Midbrain (tissue), 1 donor: ENCODE measurements around the gene NSUN2.
"Not testable (repeated sequence)": the region's sequence is repeated elsewhere in the genome, so short reads cannot be mapped to it uniquely, and the experiment has no call there.

ENCODE experiments used
- DNase-seq: peaks from one replicate; lab custom pipeline; 2025; lab: John Stamatoyannopoulos, UW

Gene NSUN2

DNA sequence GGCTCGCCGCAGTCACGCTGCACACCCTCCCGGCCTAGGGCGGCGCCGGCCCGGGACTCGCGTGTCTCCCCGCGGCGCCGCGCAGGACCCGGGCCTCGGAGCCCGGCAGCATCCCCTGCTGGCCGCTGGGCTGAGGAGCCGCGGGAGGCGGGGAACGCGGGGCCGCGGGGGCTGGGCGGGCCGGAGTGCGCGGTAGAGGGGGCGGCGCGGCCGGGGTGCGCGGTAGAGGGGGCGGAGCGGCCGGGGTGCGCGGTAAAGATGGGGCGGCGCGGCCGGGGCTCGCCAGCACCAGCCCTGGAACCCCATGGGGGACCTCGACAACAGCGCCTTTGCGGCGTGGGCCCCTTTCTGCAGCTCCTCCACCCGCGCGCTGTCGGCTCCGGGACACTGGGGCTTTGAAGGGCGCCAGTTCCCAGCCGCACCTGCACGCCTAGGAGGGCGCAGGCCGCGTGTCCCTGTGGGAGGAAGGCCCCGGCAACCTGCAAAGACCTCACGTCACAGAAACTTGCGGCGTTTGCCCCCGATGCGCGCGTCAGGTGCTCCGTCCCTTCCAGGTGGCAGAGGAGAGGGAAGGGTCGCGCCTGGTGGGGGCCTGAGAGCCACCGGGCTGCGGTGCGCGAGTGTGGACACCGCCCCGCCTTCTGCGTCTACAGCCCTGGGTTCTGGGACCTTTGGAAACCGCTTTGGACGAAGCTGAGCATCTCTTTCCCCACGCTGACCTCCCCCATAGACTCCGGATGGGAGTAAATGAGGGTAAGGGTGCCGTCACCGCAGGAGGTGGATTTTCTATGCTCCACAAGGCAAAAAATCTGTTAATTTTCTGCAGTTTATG, 49.6 kb downstream of the NSUN2 start:
- peak; percentile 6 for DNase-seq

DNA sequence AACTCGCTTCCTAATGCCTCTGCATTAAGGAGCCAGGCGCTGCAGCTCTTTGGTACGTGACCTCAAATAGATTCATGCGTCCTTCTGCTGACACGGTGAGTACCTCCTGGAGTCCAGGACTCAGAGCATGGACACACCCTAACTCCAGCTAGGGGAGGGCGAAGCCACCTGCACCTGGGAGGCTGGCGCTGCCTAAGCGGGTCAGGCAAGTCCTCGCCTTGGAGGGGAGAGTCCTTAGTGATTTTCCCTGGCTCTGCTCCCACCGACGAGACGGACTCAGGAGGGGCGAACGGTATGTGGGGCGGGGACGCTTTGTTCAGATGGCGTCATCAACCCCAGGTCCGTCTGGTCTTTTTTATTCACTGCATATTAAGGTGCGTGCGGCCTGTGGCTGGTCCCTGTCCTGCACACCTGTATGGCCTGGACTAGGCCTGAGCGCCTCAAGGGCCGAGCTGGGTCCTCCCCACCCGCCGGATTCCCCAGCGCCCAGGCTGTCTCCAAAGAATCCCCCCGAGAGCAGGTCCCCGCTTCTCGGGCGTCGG, 50.3 kb downstream of the NSUN2 start:
- DNase-seq, result no peak

DNA sequence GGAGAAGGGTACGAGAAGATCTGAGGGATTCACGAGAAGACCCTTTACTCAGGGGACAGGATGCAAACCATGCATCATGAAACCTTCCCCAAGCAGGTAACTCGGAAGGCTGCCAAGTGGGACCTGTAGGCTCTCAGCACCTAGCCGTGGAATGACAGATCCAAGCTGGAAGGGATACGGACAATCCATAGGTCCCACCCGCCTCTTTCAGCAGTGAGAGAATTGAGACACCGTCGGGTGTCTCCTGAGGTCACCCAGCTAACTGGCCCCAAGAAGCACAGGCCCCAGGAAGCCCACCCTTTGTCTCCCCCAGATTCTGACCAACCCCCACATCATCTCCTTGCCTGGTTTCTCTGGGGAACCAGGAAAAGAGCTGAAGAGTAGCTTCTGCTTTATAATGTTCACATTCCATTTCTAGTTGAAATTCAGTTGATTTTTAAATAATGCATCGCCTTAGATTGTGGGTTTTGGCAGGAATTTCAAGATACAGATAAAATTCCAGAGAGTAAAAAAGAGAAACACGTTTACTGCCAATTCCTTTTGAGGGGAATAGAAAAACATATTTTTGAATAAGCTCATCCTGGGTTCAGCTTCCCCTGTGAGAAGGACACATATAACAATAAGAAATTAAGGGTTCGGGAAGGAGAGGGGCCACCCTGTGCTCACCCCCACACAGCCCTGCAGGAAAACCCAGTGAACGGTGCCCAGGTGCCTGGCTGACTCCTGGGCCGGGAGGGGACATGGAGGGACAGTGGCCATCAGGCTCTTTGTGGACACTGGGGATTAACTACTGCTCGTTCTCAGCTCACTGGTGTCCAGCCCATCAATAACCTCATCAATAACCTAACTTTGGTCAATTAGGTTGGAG, 51.1 kb downstream of the NSUN2 start:
- DNase-seq, result no peak

DNA sequence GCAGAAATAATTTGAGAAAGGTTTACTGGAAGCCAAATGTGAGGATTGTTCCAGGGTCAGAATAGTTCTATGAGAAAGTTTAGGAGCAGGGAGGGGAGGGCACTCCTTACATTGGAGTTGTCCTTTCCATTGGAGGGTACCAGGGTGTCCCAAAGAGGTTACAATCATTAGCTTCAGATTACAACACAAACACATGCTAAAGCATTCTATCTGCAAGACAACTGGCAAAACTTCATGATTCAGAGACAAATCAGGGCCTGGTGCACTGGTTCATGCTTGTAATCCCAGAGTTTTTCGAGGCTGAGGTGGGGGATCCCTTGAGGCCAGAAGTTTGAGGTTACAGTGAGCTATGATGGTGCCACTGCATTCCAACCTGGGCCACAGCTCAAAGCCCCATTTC, 51.8 kb downstream of the NSUN2 start:
- DNase-seq, result no peak

DNA sequence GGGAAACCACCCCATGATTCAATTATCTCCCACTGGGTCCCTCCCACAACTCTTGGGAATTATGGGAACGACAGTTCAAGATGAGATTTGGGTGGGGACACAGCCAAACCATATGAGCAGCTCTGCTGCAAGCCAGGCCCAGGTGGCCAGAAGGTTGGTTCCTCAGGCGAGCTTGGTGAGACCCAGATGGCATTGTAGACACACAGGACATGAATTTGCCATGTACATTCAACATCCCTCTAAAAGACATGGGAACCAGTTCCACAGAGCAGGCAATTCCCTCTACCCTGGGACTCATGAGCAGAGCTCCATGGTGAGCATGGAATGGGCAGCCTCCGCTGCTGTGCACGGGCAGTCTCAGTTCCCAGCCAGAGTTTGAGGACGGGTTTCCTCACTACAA, 53.3 kb downstream of the NSUN2 start:
- no peak for DNase-seq

DNA sequence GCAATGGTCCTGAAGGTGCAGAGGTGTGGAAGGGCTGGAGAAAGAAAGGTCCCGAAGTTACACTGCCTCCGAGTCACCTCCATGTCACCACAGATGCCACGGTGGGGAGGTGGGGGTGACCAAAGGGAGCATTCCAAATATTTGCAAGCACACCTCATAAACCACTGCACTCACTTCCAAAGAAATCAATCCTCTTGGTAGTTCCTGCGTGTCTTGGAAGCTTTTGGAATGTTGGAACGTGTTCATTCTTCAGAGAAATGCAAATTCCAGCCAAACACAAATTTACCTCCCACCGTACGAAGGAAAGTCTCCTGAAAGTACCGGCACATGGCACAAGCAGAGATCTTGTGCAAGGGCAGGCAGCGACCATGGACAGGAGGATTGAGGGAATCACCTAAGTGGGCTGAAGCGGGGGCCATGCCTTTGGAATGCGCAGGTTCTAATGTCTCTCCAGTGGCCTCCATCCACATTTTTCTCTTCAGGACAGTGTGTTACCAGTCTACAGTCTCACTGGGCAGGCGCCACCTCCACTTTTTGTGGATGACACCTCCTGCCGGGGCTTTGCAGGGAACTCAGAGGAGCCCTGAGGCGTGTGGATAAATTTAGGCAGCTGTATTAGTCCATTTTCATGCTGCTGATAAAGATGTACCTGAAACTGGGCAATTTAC, 54.0 kb downstream of the NSUN2 start:
- DNase-seq, result no peak

DNA sequence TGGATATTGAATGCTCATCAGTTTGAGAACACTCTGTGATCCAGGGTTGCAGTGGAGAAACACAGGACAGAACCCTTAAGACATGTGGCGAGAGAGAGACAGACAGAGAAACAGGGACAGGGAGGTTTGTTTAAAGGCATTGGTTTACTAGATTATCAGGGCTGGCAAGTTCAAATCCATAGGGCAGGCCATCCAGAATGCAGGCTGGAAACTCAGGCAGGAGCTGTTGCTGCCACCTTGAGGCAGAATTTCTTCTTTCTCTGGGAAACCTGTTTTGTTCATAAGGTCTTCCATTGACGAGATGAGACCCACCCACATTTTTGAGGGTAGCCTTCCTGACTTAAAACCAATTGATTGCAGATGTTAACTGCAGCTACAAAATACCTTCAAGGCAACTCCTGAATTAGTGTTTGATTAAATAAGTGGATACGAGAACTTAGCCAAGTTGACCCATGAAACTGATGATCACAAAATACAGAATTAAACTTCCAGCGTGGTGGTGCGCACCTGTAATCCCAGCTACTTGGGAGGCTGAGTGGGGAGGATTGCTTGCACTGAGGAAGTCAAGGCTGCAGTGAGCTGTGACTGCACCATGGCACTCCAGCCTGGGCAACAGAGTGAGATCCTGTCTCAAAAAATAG, 55.9 kb downstream of the NSUN2 start:
- DNase-seq, result peak; percentile 21

DNA sequence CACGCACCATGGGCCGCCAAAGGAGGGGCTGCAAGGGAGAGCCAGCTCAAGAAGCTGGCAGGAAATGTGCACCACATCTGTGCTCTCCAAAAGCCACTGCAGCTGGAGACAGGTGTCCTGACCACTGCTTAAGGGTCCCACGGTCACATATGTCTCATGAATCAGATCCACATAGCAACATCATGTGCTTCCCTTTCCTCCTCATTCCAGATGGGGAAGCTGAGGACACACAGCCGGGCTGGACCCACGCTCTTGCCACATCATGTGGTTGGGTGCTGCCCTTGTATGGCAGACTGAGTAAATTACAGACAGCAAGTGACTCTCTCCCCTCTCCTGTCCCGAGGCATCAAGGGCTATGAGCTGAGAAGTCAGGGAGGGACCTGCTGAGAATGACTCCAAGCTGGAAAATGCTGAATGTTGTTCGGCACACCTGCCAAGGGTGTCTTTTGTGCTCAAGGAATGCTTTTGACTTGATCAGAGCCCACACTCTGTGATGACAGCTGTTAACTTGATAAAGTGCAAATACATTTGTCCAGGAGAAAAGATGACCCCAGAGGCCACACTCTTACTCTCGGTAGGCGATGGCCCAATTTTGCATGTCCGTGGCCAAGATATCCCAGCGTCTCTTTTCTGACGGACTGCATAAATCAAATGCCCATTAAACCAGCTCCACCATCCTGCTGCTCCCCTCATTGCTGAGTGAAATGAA, 58.2 kb downstream of the NSUN2 start:
- DNase-seq, result no peak

DNA sequence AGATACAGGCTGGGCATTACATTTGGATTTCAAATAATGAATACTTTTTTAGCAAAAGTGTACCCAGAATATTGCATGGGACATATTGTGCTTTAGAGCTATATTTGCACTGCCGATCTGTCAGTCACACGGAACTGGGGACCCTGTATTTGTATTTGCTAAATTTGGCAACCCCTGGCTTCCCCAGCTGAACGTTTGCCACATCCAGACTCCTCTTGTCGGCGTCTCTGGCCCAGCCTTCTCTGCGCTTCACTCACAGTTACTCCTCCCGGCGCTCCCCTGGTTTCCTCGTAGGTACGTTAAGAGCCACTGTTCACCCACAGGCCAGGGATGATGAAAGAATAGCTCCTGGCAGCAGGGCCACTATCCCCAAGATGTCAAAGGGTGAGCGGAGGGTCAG, 58.7 kb downstream of the NSUN2 start:
- DNase-seq, result no peak

DNA sequence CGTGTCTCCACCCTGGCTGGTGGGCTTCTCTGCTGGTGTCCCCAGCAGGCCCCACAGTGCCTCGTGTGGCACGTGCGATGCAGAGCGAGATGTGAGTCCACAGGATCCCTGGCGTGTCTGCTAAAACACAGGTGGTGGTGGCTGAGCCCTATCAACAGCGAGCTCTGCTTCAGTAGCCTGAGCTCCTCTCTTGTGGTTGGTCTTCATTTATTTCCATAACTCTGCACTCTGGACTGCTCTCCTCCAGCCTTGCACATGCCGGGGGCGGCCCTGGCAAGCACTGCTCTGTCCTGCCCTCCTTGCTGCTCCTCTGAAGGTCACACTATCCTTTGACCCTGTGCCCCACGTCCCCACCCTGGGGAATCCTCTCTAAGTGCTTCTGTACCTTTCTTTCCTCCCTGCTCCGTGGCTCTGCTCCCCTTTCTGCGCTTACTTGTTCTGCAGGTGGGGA, 59.2 kb downstream of the NSUN2 start:
- no peak for DNase-seq

DNA sequence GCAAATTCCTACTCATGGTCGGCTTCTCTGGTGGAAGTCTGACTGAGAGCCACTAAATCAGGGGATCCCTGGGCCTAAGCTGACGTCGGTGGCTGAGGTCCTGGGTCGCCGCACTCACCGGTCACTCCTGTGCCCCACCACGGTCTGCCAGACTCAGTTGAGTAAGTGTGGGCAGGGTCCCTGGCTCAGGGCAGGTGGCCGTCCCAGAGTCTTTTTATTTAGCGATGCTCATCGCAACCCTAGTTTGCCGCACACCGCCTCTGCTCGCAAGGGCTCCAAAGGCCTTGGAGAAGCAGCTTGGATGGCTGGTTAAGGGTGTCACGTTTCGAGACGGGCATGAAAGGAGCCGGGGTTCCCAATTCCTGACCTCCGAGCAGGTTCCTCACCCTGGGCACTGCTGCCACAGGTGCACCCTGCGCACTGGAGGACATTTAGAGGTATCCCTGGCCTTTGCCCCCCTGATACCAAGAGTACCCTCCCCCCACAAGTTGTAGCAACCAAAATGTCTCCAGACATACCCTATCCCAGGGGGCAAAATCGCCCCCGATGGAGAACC, 59.9 kb downstream of the NSUN2 start:
- DNase-seq, result no peak

DNA sequence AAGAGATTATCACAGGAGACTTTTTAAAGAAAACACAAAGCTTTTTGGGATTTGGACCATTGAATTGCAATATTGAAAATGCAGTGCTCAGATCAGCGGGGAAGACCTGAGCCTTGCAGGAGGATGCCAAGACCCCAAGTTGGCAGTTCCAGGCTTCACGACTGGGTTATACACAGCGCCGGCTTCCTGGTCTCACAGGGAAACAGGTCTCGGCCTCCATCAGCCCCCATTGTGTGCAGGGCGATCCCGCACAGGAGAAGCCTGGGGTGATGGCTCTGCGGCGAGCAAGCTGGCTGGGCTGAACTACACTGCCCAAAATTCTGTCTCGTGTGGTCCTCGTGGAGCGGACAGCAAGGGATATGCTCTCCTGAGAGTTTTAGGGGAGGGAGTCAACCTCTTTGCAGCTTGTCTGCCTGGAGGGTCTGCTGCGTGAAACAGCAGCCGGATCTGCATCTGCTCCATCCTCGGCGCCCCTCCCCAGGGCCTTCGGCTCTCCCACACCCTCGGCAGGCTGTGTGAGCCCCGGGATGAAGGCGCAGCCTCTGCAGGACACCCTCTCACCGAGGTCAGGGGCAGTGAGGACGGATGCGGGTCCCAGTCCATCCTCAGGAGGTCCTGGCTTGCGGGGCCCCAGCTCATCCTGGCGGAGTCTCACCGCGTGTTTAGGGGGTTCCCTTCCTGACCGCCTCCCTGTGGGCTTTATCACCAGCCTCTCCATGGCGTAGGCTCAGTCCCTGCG, 60.6 kb downstream of the NSUN2 start:
- no peak for DNase-seq

DNA sequence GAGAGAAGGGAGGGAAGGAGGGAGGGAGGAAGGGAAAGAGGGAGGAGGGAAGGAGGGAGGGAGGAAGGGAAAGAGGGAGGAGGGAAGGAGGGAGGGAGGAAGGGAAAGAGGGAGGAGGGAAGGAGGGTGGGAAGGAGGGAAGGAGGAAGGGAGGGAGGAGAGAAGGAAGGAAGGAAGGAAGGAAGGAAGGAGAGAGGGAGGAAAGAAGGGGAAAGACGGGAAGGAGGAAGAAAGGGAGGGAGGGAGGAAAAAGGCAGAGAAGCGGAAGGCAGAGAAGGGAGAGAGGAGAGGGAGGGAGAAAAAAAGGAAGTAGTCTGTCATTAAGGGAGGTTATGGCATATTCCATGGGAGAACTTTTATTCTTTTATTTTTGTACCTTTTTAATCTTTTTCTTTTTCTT, 61.2 kb downstream of the NSUN2 start:
- not testable (repeated sequence) for DNase-seq

DNA sequence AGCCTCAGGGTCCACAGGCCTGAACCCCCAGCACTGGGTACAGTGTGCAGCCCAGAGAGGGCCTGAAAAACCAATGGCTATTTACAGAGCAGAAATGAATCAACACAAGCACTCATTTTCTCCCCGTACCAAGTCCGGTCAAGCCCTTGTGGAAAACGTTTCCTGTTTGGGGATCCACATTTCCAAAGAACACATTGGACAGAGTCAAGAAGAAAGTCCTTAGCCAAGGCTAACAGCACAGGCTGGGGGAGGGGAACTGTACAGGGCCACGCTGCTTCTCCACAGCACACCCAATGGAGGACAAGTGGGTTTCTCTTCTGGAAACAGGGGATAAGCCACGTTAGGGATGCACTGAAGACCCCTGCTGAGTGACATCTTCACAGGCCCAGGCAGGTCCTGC, 62.3 kb downstream of the NSUN2 start:
- DNase-seq, result no peak

DNA sequence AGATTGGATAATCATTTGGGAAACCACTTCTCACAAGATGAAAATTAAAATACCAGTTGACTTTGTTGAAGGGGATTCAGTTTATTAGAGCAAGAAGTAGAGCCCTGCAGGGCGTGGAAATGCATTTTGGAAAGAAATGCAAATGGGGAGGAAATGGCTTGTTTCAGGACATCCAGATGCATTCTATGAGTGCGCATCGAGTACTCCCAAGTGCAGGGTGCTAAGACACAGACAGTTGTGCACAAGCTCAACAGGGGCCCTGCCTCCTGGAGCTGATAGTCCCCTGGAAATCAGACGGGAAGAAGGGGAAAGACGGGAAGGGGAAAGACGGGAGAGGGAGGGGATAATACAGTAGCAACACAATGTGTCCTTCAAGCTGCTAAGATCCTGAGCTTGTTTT, 64.0 kb downstream of the NSUN2 start:
- no peak for DNase-seq

DNA sequence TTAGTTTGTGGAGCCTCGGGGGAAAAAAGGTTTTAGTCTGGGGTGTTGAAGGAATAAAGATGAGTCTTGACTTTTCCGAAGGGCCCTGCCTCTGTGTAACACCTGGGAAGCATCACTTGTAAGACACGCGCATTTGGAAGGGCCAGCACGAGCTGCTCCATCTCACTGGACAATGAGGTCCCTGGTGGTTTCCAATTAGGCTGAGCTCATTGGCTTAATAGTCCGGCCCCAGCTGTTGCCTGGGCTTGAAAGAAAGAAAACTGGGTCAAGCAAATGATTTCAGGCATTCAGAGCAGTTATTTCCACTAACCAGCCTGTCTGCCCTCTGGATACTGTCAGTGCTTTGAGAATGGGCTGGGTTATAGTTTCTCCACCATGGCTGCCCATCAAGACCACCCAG, 64.5 kb downstream of the NSUN2 start:
- DNase-seq, result no peak

DNA sequence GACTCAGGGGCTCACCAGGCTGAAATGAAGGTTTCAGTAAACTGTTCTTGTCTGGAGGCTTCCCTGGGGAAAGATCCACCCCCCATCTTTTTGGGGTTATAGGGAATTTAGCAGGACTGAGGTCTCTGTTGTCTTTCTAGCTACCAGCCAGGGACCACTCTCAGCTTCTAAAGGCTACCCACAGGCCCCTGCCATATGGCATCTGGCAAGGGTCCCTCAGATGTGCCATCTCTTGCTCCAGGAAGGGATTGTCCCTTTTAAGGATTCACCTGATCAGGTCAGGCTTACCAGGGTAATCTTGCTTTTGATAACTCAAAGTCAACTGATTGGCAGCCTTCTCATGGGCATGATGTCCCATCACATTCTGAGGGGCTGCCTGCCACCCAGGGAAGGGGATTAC, 65.0 kb downstream of the NSUN2 start:
- DNase-seq, result no peak

DNA sequence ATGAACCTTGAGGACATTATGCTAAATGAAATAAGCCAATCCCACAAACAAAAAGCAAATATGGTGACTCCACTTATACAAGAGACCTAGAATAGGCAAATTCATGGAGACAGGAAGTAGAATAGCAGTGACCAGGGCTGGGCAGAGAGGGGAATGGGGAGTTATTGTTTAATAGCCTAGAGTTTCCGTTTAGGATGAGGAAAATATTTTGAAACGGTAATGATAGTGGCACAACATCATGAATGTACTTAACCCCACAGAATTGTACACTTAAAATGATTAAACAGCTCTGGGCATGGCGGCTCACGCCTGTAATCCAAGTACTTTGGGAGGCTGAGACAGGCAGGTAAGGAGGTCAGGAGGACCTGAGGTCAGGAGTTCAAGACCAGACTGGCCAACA, 65.8 kb downstream of the NSUN2 start:
- DNase-seq, result no peak

DNA sequence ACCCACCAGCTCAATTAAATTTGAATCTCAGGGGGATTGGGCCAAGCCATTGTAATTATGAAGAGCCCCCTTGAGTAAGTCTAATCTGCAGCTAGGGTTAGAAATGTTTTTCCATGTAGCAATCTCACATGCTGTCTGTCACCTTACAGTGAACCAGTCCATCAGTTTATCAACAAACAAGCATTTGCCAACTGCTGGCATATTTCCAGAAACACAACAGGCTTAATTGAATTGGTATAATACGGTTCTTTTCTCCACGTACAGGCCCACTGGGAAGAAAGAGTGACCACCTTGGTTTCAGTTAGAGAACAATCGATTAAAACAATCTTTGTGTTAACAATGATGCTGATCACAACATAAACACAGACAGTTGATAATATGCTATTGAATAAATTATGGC, 67.4 kb downstream of the NSUN2 start:
- DNase-seq, result no peak
